GM21717 (cell line): Measurements from ENCODE around the gene RTCB.

ENCODE experiments used
- ATAC-seq: cut with Tn5 transposase; IDR thresholded peaks from one replicate; pipeline ENCODE4 v1.9.1; 2021; ENCODE audit warnings: mild to moderate bottlenecking, moderate library complexity; ENCODE audit not compliant: unreplicated experiment

Gene RTCB

DNA sequence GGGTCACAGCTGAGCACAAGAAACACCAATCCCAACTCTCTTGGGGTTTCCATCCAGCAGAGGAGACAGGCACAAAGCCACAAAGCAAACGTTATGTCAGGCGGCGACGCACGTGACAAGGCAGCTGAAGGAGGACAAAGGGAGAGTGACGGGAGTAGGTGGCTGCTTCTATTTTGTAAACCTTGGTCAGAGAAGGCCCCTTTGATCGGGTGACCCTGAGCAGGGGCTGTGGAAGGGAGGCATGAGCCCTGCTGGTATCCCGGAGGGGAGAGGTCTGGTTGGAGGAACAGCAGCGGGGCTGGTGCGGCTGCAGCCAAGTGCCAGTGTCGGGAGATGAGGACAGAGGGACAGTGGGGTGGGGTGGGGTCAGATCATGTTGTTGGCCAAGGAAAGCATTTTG, 71.6 kb downstream of the RTCB start:
- no peak for ATAC-seq

DNA sequence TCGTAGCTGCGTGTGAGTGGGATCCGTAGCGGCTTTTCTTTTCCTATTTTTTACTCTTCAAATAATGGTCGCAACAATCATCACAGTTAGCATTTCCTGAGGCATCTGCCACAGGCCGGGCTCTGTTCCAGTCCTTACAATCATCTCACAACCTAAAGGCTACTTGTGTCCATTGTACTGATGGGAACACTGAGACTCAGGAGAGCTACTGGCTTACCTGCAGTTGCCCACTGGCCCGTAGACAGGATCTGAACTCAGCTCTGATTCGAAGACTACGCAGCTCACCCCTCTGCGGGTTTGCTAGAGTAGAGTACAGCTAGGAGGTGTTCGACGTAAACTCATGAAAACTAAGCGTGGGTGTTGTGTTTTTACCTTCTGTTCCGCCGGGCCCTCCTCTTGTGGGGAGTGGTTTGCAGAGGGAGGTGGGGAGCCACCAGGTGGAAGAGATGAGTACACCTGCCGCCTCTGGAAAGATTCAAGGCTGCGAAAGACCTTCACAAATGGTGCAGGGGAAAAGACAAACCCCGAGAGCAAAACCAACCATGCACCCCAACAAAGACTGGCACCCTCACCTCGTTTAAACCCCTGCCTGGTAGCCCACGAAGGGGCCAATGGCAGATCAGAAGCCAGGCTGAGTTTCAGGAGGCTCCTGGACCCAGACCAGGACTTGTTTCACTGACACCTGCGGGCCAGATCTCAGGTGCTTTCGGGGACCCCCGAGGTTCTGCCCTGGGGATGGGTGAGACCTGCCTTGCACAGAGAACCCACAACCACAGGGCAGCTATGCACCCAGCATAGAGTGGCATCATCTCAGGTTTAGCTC, 72.6 kb downstream of the RTCB start:
- no peak for ATAC-seq

DNA sequence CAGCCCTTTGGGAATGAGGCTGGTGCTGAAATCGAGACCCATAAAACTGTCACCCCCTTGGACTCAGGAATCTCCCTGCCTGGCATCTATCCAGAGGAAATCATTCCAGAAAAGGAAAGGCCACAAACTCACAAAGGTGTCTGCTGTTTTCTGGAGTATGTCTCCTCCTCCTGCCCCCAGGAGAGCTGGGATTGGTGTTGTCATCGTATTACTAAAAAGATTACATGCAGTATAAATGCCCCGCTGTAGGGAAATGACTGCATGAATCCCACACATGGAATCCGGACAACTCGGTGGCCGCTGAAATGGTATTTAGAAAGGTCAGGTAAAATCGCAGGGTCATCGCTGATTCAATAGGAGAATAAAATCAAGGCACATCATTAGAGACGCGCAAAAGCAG, 73.3 kb downstream of the RTCB start:
- no peak for ATAC-seq
